Endothelial cell of umbilical vein (primary cell): ENCODE results near the gene PACSIN2. TPM values are rescaled to one million over a fixed set of nuclear protein-coding genes. Genes with fewer than 3 reads are reported as not detected.

Experiments
- BruUV-seq: library from RNA; stranded (reverse); fragments of 400-500 nt; replicated peaks from 2 replicates; lab custom pipeline; 2021; lab: Mats Ljungman, UMichigan
- CTCF ChIA-PET: fragments of 300-600, 350-600 bp; sonication (Branson Sonifier 250); formaldehyde crosslinking; loops from one replicate; lab custom pipeline; 2021; ENCODE audit warnings: antibody characterized with exemption, inconsistent platforms; lab: Charles Lee
- POLR2A ChIA-PET: fragments of 300-600, 350-600 bp; sonication (Branson Sonifier 250); formaldehyde crosslinking; loops from one replicate; lab custom pipeline; 2021; ENCODE audit warnings: antibody characterized with exemption, inconsistent platforms; lab: Charles Lee
- DNase-seq: peaks from one replicate; pipeline ENCODE4 v3.0.0-alpha.2; 2011; ENCODE audit warnings: low read depth, low spot score
- FAIRE-seq: peaks from 2 replicates; lab custom pipeline; 2011; peaks lifted over from hg19 to GRCh38; lab: Jason Lieb, UNC
- H2AFZ ChIP-seq: 2 replicates; pipeline ENCODE4 v1.6.0; 2012; ENCODE audit warnings: low read depth, low read length, control low read depth, inconsistent platforms
- H3K27ac ChIP-seq: 2 replicates; pipeline ENCODE4 v1.5.1; 2011; ENCODE audit warnings: low read depth, mild to moderate bottlenecking, control low read depth, low read length, moderate library complexity; ENCODE audit not compliant: insufficient read depth
- H3K27me3 ChIP-seq, 2 experiments: 2 replicates each; pipeline versions ENCODE4 v1.6.0 to v1.6.1; 2011; ENCODE audit warnings: low read length in 2 of 2, mixed read lengths in 1 of 2; ENCODE audit not compliant: control insufficient read depth in 2 of 2, insufficient read depth in 2 of 2
- H3K36me3 ChIP-seq, 2 experiments: 2 replicates in 1 of 2; 3 replicates in 1 of 2; pipeline ENCODE4 v1.5.1; 2011; ENCODE audit warnings: low read length in 2 of 2, mild to moderate bottlenecking in 1 of 2, moderate library complexity in 1 of 2; ENCODE audit not compliant: control insufficient read depth in 2 of 2, insufficient read depth in 2 of 2; ENCODE audit errors: extremely low read depth in 1 of 2
- H3K4me1 ChIP-seq: 3 replicates; pipeline ENCODE4 v1.5.1; 2011; ENCODE audit warnings: mild to moderate bottlenecking, low read length; ENCODE audit not compliant: control insufficient read depth, insufficient read depth; ENCODE audit errors: extremely low read depth
- H3K4me2 ChIP-seq: 2 replicates; pipeline ENCODE4 v1.6.1; 2011; ENCODE audit warnings: low read length, control low read depth, mixed read lengths; ENCODE audit not compliant: insufficient read depth
- H3K4me3 ChIP-seq, 3 experiments: fragments of 200-600 bp in 1 of 3; sonication (generic), shearing (Covaris generic) in 1 of 3; replicated peaks in 1 of 3; 2 replicates each; pipeline ENCODE4 v1.5.1; 2011 to 2016; ENCODE audit warnings: control low read depth in 3 of 3, low read length in 3 of 3, mild to moderate bottlenecking in 2 of 3, inconsistent platforms in 1 of 3, low read depth in 1 of 3, moderate library complexity in 1 of 3; ENCODE audit not compliant: insufficient read depth in 1 of 3
- H3K79me2 ChIP-seq: 2 replicates; pipeline ENCODE4 v1.6.0; 2012; ENCODE audit warnings: low read length, inconsistent platforms; ENCODE audit not compliant: control insufficient read depth, insufficient read depth
- H3K9ac ChIP-seq: replicated peaks from 2 replicates; pipeline ENCODE3; 2011; ENCODE audit warnings: low read length, control low read depth; ENCODE audit not compliant: insufficient read depth; ENCODE audit errors: extremely low read depth
- H3K9me1 ChIP-seq: replicated peaks from 3 replicates; pipeline ENCODE4 v1.6.0; 2011; ENCODE audit warnings: mild to moderate bottlenecking, low read length; ENCODE audit not compliant: control insufficient read depth, insufficient read depth; ENCODE audit errors: extremely low read depth
- H3K9me3 ChIP-seq: replicated peaks from 2 replicates; pipeline ENCODE4 v1.5.1; 2012; ENCODE audit warnings: low read length, inconsistent platforms; ENCODE audit not compliant: control insufficient read depth, insufficient read depth
- H4K20me1 ChIP-seq: replicated peaks from 2 replicates; pipeline ENCODE3; 2011; ENCODE audit warnings: mild to moderate bottlenecking, low read length; ENCODE audit not compliant: control insufficient read depth, insufficient read depth; ENCODE audit errors: extremely low read depth
- CTCF ChIP-seq, 2 donors: IDR thresholded peaks; 1 replicate in 1 of 2; 2 replicates in 1 of 2; pipeline ENCODE4 v1.5.1; 2011; ENCODE audit warnings: low read length in 2 of 2, mild to moderate bottlenecking in 2 of 2, moderate library complexity in 2 of 2, control low read depth in 1 of 2, inconsistent platforms in 1 of 2, low read depth in 1 of 2; ENCODE audit not compliant: insufficient read depth in 1 of 2; ENCODE audit errors: extremely low read depth in 1 of 2
- EZH2 ChIP-seq: IDR thresholded peaks from 2 replicates; pipeline ENCODE4 v1.6.1; 2012; ENCODE audit warnings: borderline replicate concordance, low read depth, mild to moderate bottlenecking, moderate library complexity, low read length, inconsistent platforms; ENCODE audit not compliant: severe bottlenecking
- FOS ChIP-seq: IDR thresholded peaks from 2 replicates; pipeline ENCODE4 v1.6.1; 2011; ENCODE audit warnings: mild to moderate bottlenecking, low read length, moderate library complexity, borderline replicate concordance; ENCODE audit not compliant: insufficient read depth
- GATA2 ChIP-seq: IDR thresholded peaks from 2 replicates; pipeline ENCODE4 v1.7.0; 2011; ENCODE audit warnings: low read depth, mild to moderate bottlenecking, moderate library complexity, mixed read lengths, low read length; ENCODE audit not compliant: insufficient read length, insufficient read depth
- JUN ChIP-seq: IDR thresholded peaks from 2 replicates; pipeline ENCODE4 v1.6.1; 2011; ENCODE audit warnings: borderline replicate concordance, low read depth; ENCODE audit not compliant: insufficient read length, insufficient read depth
- MAX ChIP-seq: IDR thresholded peaks from 2 replicates; pipeline ENCODE4 v1.6.1; 2011; ENCODE audit not compliant: insufficient read depth, insufficient read length
- MYC ChIP-seq: IDR thresholded peaks from one replicate; pipeline ENCODE4 v1.6.1; 2011; ENCODE audit warnings: mild to moderate bottlenecking, low read depth, low read length
- POLR2A ChIP-seq: IDR thresholded peaks from 2 replicates; pipeline ENCODE4 v1.6.1; 2012; ENCODE audit warnings: low read depth, mild to moderate bottlenecking, control low read depth, low read length
- POLR2AphosphoS5 ChIP-seq: IDR thresholded peaks from 2 replicates; pipeline ENCODE4 v1.6.1; 2012; ENCODE audit warnings: low read depth, mild to moderate bottlenecking, control low read depth, low read length, moderate library complexity; ENCODE audit not compliant: insufficient read depth
- dilution Hi-C: fragments of 300-500 bp; cut with MboI; formaldehyde crosslinking; loops from one replicate; pipeline ENCODE4 v1.15.0; 2019; ENCODE audit warnings: low sequenced_read_pairs; ENCODE audit not compliant: extremely low pct_ligation_motif_present
- intact Hi-C: fragments of 100-400 bp; cut with micrococcal nuclease; formaldehyde crosslinking; loops from one replicate; pipeline ENCODE4 v1.10.0; 2022
- polyA plus RNA-seq, 4 experiments: library from polyadenylated mRNA; depleted of rRNA in 3 of 4; stranded (reverse) in 3 of 4; unstranded in 1 of 4; fragments of >200 nt; gene quantifications; 2 replicates each; pipeline versions ENCODE4 v1.2.1 to v1.2.3, GENCODE V29; 2011 to 2012; ENCODE audit warnings: missing spikeins in 1 of 4
- total RNA-seq: library from RNA; stranded (reverse); gene quantifications from 2 replicates; pipeline ENCODE4 v1.2.3, GENCODE V29; 2021

Gene PACSIN2
- total and polyA plus RNA-seq, 2 donors (not counting 3 experiments of a cell fraction or from before 2014, with no cell fraction given): 46.2 to 64.5 TPM

- H4K20me1 ChIP-seq: peaks cover 6% of the 10 kb centered on the region
- H3K27me3 ChIP-seq: no peaks in the 10 kb centered on the region
- POLR2A ChIA-PET: interaction anchor here (1.6 kb wide), 1 partner anchor 12 kb away, joined by 5 read pairs; no protein-coding TSS in a partner anchor
- H2AFZ ChIP-seq: no peak overlapping the region
- DNase-seq (no peak), FAIRE-seq (no peak)
- peak overlapping the region; percentile 89 for H3K27ac ChIP-seq
- no peaks in the 10 kb centered on the region for H3K36me3 ChIP-seq
- H3K9ac ChIP-seq: peak overlapping the region; percentile 94
- intact Hi-C loops (loop anchor here (5.0 kb wide), 1 partner anchor 193 kb away; no protein-coding TSS in a partner anchor), dilution Hi-C loops (no loop called here)
- peak overlapping the region; percentile 73 for H3K4me2 ChIP-seq
- no peaks in the 10 kb centered on the region for H3K9me3 ChIP-seq
- peaks cover 21% of the 10 kb centered on the region for H3K79me2 ChIP-seq
- H3K4me1 ChIP-seq: peaks cover 2% of the 10 kb centered on the region
- CTCF ChIA-PET: interaction anchor here (1.4 to 3.6 kb wide), 5 partner anchors 12 to 234 kb away, joined by 6 to 21 read pairs (median 8); no protein-coding TSS in a partner anchor
- H3K9me1 ChIP-seq: no peaks in the 10 kb centered on the region
- peak overlapping the region; percentile 61 to 81 (median 65) for H3K4me3 ChIP-seq
- TF ChIP-seq FOS (no peak), GATA2 (no peak), MAX (no peak), POLR2A (no peak), POLR2AphosphoS5 (no peak), JUN (no peak), CTCF (IDR thresholded peaks at IDR 0.05; ENCODE audit: extremely low read depth in 1 of 2, insufficient read depth in 1 of 2, low read depth in 1 of 2, low read length in 2 of 2) (no peak), EZH2 (no peak), MYC (no peak)
- no TSS peak for BruUV-seq
Measured at GRCh38 chr22:42855721-42856120, 159.2 kb downstream of the PACSIN2 start.
